ENCODE results near the gene HELLS. TPM values are rescaled to one million over a fixed set of nuclear protein-coding genes. Genes with fewer than 3 reads are reported as not detected.
"Not testable (repeated sequence)": the region's sequence is repeated elsewhere in the genome, so short reads cannot be mapped to it uniquely, and the experiment has no call there.

Gene HELLS
- total RNA-seq, 4 donors from 2014 or later: 3.1 to 11.8 (median 5.8) TPM

- H3K27me3 ChIP-seq: no peaks in the 10 kb centered on the region
- peak overlapping the region in 2 of 4 donors; percentile 57 to 81 for H3K27ac ChIP-seq
- TF ChIP-seq CTCF (IDR thresholded peaks at IDR 0.05) (no peak), POLR2A (IDR thresholded peaks at IDR 0.05) (no peak), EP300 (IDR thresholded peaks at IDR 0.05) (no peak)
- H3K36me3 ChIP-seq: no peaks in the 10 kb centered on the region
- WGBS, 2 donors: 1% methylated on average over 25 of the region's 25 CpGs
- H3K4me1 ChIP-seq: peaks cover 0 to 23% (median 6%) of the 10 kb centered on the region in 4 donors
- H3K4me3 ChIP-seq: peak overlapping the region; percentile 55 to 98 (median 88)
- DNase-seq (ENCODE audit: low spot score in 2 of 2): no peak
- no peaks in the 10 kb centered on the region for H3K9me3 ChIP-seq
Measured at GRCh38 chr10:94546049-94546900, 687 bp downstream of the HELLS start.

GRCh38 chr10:94546901-94547185 lies 1.3 kb downstream of the HELLS start:
- WGBS, 2 donors: 33 to 47% methylated on average over 1 of the region's 1 CpG
- no peaks in the 10 kb centered on the region for H3K27me3 ChIP-seq

GRCh38 chr10:94549221-94549620 lies 3.6 kb downstream of the HELLS start:
- TF ChIP-seq EP300 (IDR thresholded peaks at IDR 0.05): no peak
- no peak for TF ChIP-seq POLR2A (IDR thresholded peaks at IDR 0.05)
- no peak for TF ChIP-seq CTCF (IDR thresholded peaks at IDR 0.05)
- no peaks in the 10 kb centered on the region for H3K27me3 ChIP-seq
- no peaks in the 10 kb centered on the region for H3K9me3 ChIP-seq
- H3K27ac ChIP-seq: no peak overlapping the region
- H3K4me1 ChIP-seq: peaks cover 0 to 21% (median 6%) of the 10 kb centered on the region in 4 donors
- H3K4me3 ChIP-seq: no peak overlapping the region
- H3K36me3 ChIP-seq: no peaks in the 10 kb centered on the region
- DNase-seq (ENCODE audit: low spot score in 2 of 2): no peak

More at GRCh38 chr10:94546901-94547185, 1.3 kb downstream of the HELLS start:
- TF ChIP-seq POLR2A (IDR thresholded peaks at IDR 0.05): no peak
- no peak for TF ChIP-seq EP300 (IDR thresholded peaks at IDR 0.05)
- no peak for TF ChIP-seq CTCF (IDR thresholded peaks at IDR 0.05)
- Histone ChIP-seq H3K4me3 (no peak overlapping the region), H3K4me1 (peaks cover 0 to 23% (median 6%) of the 10 kb centered on the region in 4 donors), H3K9me3 (no peaks in the 10 kb centered on the region), H3K36me3 (no peaks in the 10 kb centered on the region), H3K27ac (no peak overlapping the region)
- no peak for DNase-seq (ENCODE audit: low spot score in 2 of 2)

GRCh38 chr10:94567714-94568307 lies 22.2 kb downstream of the HELLS start:
- not testable (repeated sequence) for H3K4me3 ChIP-seq; H3K4me1 ChIP-seq; DNase-seq (ENCODE audit: low spot score in 2 of 2); H3K27ac ChIP-seq; H3K9me3 ChIP-seq; H3K36me3 ChIP-seq; H3K27me3 ChIP-seq
- WGBS, 2 donors: 90 to 91% methylated on average over 13 of the region's 13 CpGs

- Histone ChIP-seq H3K27me3 (no peaks in the 10 kb centered on the region), H3K27ac (no peak overlapping the region), H3K9me3 (no peaks in the 10 kb centered on the region), H3K36me3 (peaks cover 0 to 4% (median 0%) of the 10 kb centered on the region in 3 donors), H3K4me3 (no peak overlapping the region), H3K4me1 (no peaks in the 10 kb centered on the region)
- TF ChIP-seq CTCF (IDR thresholded peaks at IDR 0.05) (no peak), EP300 (IDR thresholded peaks at IDR 0.05) (no peak), POLR2A (IDR thresholded peaks at IDR 0.05) (no peak)
- DNase-seq (ENCODE audit: low spot score in 2 of 2): no peak
Measured at GRCh38 chr10:94571081-94571480, 25.5 kb downstream of the HELLS start.

Measured in tibial nerve (tissue), 4 donors.